GM12875 (cell line): ENCODE data around the gene CD2AP.
A peak's percentile ranks its signal among the peaks of the same experiment; 100 is the strongest.

Experiments used
- H3K4me3 ChIP-seq: one replicate; pipeline ENCODE4 v1.5.1; 2011; ENCODE audit warnings: low read depth, low read length, control low read depth
- CTCF ChIP-seq: IDR thresholded peaks from 2 replicates; pipeline ENCODE4 v1.5.1; 2011; ENCODE audit warnings: low read depth, mild to moderate bottlenecking, control low read depth, inconsistent platforms, low read length, moderate library complexity, borderline replicate concordance; ENCODE audit not compliant: insufficient read depth

Gene CD2AP

GRCh38 chr6:47477497-47478232 is at the start of gene CD2AP:
Gene CD2AP (plus strand): TSS chr6:47477789. CDS start chr6:47478245, 456 bp downstream.
- peak within 1 kb of the TSS; percentile 78 for H3K4me3 ChIP-seq
- TF ChIP-seq CTCF: peak; percentile 12; the same call in 1 of the 2 replicates

- no peak overlapping the region for H3K4me3 ChIP-seq
- no peak for TF ChIP-seq CTCF
Observed at GRCh38 chr6:47428288-47428687, 49.3 kb upstream of the CD2AP start.

GRCh38 chr6:47428746-47429664 is 48.6 kb upstream of the CD2AP start:
- no peak for TF ChIP-seq CTCF
- no peak overlapping the region for H3K4me3 ChIP-seq

- TF ChIP-seq CTCF: no peak
- H3K4me3 ChIP-seq: no peak overlapping the region
Observed at GRCh38 chr6:47434372-47435253, 43.0 kb upstream of the CD2AP start.

GRCh38 chr6:47435254-47435612 is 42.4 kb upstream of the CD2AP start:
- H3K4me3 ChIP-seq: no peak overlapping the region
- TF ChIP-seq CTCF: no peak

GRCh38 chr6:47437592-47437991 is 40.0 kb upstream of the CD2AP start:
- no peak overlapping the region for H3K4me3 ChIP-seq
- TF ChIP-seq CTCF: no peak
